Breast epithelium (tissue), 4 donors: ENCODE data around the gene TBC1D8. TPM values are rescaled to one million over a fixed set of nuclear protein-coding genes. Genes with fewer than 3 reads are reported as not detected.
"Not testable (repeated sequence)": the region's sequence is repeated elsewhere in the genome, so short reads cannot be mapped to it uniquely, and the experiment has no call there.

Experiments
- DNase-seq, 2 donors: peaks; one replicate each; pipeline ENCODE4 v3.0.0-alpha.2; 2019; ENCODE audit warnings: low spot score in 2 of 2
- H3K27ac ChIP-seq, 2 donors: fragments of 200-600 bp; sonication (generic) in 1 of 2; one replicate each; pipeline ENCODE4 v1.5.1; 2016 to 2019; ENCODE audit warnings: mild to moderate bottlenecking in 1 of 2
- H3K27me3 ChIP-seq, 2 donors: fragments of 200-600 bp; sonication (generic) in 1 of 2; one replicate each; pipeline versions ENCODE4 v1.5.1 to v1.6.0; 2017 to 2019; ENCODE audit warnings: control low read depth in 1 of 2, mild to moderate bottlenecking in 1 of 2
- H3K36me3 ChIP-seq: fragments of 200-600 bp; one replicate; pipeline ENCODE4 v1.5.1; 2019
- H3K4me1 ChIP-seq, 2 donors: fragments of 200-600 bp; sonication (generic); one replicate each; pipeline ENCODE4 v1.5.1; 2016 to 2019; ENCODE audit warnings: control low read depth in 1 of 2
- H3K4me3 ChIP-seq, 3 donors: fragments of 200-600 bp; sonication (generic); 1 replicate in 2 of 3; 2 replicates in 1 of 3; pipeline ENCODE4 v1.5.1; 2016 to 2019; ENCODE audit warnings: mild to moderate bottlenecking in 3 of 3, moderate library complexity in 2 of 3
- H3K9me3 ChIP-seq, 2 donors: fragments of 200-600 bp; sonication (generic) in 1 of 2; one replicate each; pipeline ENCODE4 v1.5.1; 2016 to 2019; ENCODE audit warnings: control low read depth in 1 of 2
- CTCF ChIP-seq, 3 donors: fragments of 450-650 bp; IDR thresholded peaks; one replicate each; pipeline ENCODE4 v1.5.1; 2016 to 2017; ENCODE audit warnings: antibody characterized with exemption in 3 of 3, mild to moderate bottlenecking in 3 of 3, moderate library complexity in 3 of 3
- POLR2A ChIP-seq: fragments of 450-650 bp; IDR thresholded peaks from one replicate; pipeline ENCODE4 v1.6.1; 2016; ENCODE audit warnings: antibody characterized with exemption, mild to moderate bottlenecking, moderate library complexity
- POLR2AphosphoS5 ChIP-seq, 3 donors: sonication (generic); formaldehyde crosslinking; IDR thresholded peaks; one replicate each; pipeline ENCODE4 v1.6.1; 2017; ENCODE audit warnings: antibody characterized with exemption in 3 of 3
- intact Hi-C: fragments of 100-400 bp; cut with DNase I; formaldehyde crosslinking; loops from one replicate; pipeline ENCODE4 v1.15.1; 2023; ENCODE audit warnings: low total_unique reads
- total RNA-seq, 3 donors: library from RNA; depleted of rRNA; stranded (reverse); fragments of >200 nt; gene quantifications; one replicate each; pipeline ENCODE4 v1.1.0, GENCODE V29; 2016

Gene TBC1D8
- total RNA-seq, 3 donors from 2014 or later = 19.5 to 92.4 (median 89.7) TPM

- no peaks in the 10 kb centered on the region for H3K4me1 ChIP-seq
- peaks cover 0 to 10% of the 10 kb centered on the region in 2 donors for H3K9me3 ChIP-seq
- no peak overlapping the region for H3K4me3 ChIP-seq
- DNase-seq = no peak
- no peaks in the 10 kb centered on the region for H3K27me3 ChIP-seq
- H3K36me3 ChIP-seq = no peaks in the 10 kb centered on the region
- no peak overlapping the region for H3K27ac ChIP-seq
- TF ChIP-seq POLR2AphosphoS5 (IDR thresholded peaks at IDR 0.05) (no peak), CTCF (IDR thresholded peaks at IDR 0.05) (no peak), POLR2A (no peak)
- intact Hi-C loops = no loop called here
Measured at GRCh38 chr2:101175991-101176390, 24.8 kb upstream of the TBC1D8 start.

- intact Hi-C loops = no loop called here
- Histone ChIP-seq H3K27ac (no peak overlapping the region), H3K4me1 (no peaks in the 10 kb centered on the region), H3K4me3 (no peak overlapping the region), H3K36me3 (no peaks in the 10 kb centered on the region), H3K27me3 (no peaks in the 10 kb centered on the region), H3K9me3 (peaks cover 0 to 10% of the 10 kb centered on the region in 2 donors)
- no peak for TF ChIP-seq POLR2A
- no peak for TF ChIP-seq POLR2AphosphoS5 (IDR thresholded peaks at IDR 0.05)
- no peak for TF ChIP-seq CTCF (IDR thresholded peaks at IDR 0.05)
- no peak for DNase-seq
Measured at GRCh38 chr2:101173707-101174295, 22.6 kb upstream of the TBC1D8 start.

GRCh38 chr2:101169822-101170221 lies 18.6 kb upstream of the TBC1D8 start:
- H3K4me1 ChIP-seq, H3K27me3 ChIP-seq, H3K4me3 ChIP-seq, intact Hi-C loops, H3K36me3 ChIP-seq, DNase-seq, H3K27ac ChIP-seq: not testable (repeated sequence)
- H3K9me3 ChIP-seq = peaks cover 8 to 26% of the 10 kb centered on the region in 2 donors

GRCh38 chr2:101168706-101169105 lies 17.5 kb upstream of the TBC1D8 start:
- Histone ChIP-seq H3K4me1 (no peaks in the 10 kb centered on the region), H3K36me3 (no peaks in the 10 kb centered on the region), H3K27me3 (no peaks in the 10 kb centered on the region), H3K4me3 (no peak overlapping the region), H3K9me3 (peaks cover 8 to 21% of the 10 kb centered on the region in 2 donors), H3K27ac (no peak overlapping the region)
- no peak for DNase-seq
- TF ChIP-seq POLR2A (no peak), CTCF (IDR thresholded peaks at IDR 0.05) (no peak), POLR2AphosphoS5 (IDR thresholded peaks at IDR 0.05) (no peak)
- intact Hi-C loops = no loop called here

GRCh38 chr2:101167532-101167931 lies 16.4 kb upstream of the TBC1D8 start:
- DNase-seq, H3K27ac ChIP-seq, intact Hi-C loops, H3K4me1 ChIP-seq, H3K4me3 ChIP-seq, H3K36me3 ChIP-seq, H3K27me3 ChIP-seq: not testable (repeated sequence)
- H3K9me3 ChIP-seq = peaks cover 8 to 15% of the 10 kb centered on the region in 2 donors

GRCh38 chr2:101164021-101164420 lies 12.8 kb upstream of the TBC1D8 start:
- Histone ChIP-seq H3K27me3 (no peaks in the 10 kb centered on the region), H3K36me3 (no peaks in the 10 kb centered on the region), H3K4me3 (no peak overlapping the region), H3K4me1 (no peaks in the 10 kb centered on the region), H3K27ac (no peak overlapping the region), H3K9me3 (peaks cover 8 to 15% of the 10 kb centered on the region in 2 donors)
- intact Hi-C loops = no loop called here
- no peak for DNase-seq
- TF ChIP-seq CTCF (IDR thresholded peaks at IDR 0.05) = no peak
